DND-41 (cell line): Measurements from ENCODE around the gene RNF213.

Source experiments
- ATAC-seq: fragments of 200-7000 bp; cut with Tn5 transposase; 3 replicates; pipeline ENCODE4 v1.9.1; 2021; ENCODE audit warnings: low read depth; ENCODE audit not compliant: insufficient read depth
- DNase-seq: peaks from one replicate; pipeline ENCODE4 v3.0.0-alpha.2; 2020
- H2AFZ ChIP-seq: 2 replicates; pipeline ENCODE4 v1.6.0; 2012; ENCODE audit warnings: low read depth, low read length
- H3K27ac ChIP-seq: 2 replicates; pipeline ENCODE4 v1.5.1; 2012; ENCODE audit warnings: low read length, inconsistent platforms
- H3K27me3 ChIP-seq: fragments of 200-600 bp; sonication (generic); 2 replicates; pipeline ENCODE4 v1.6.0; 2012; ENCODE audit warnings: low read length, mild to moderate bottlenecking, inconsistent platforms; ENCODE audit not compliant: insufficient read depth, poor library complexity
- H3K36me3 ChIP-seq: 2 replicates; pipeline ENCODE4 v1.5.1; 2012; ENCODE audit warnings: low read length, inconsistent platforms; ENCODE audit not compliant: insufficient read depth
- H3K4me1 ChIP-seq: 2 replicates; pipeline ENCODE4 v1.5.1; 2012; ENCODE audit warnings: mild to moderate bottlenecking, low read length; ENCODE audit not compliant: insufficient read depth
- H3K4me2 ChIP-seq: 2 replicates; pipeline ENCODE4 v1.6.0; 2012; ENCODE audit warnings: mild to moderate bottlenecking, moderate library complexity, low read length, inconsistent platforms; ENCODE audit not compliant: insufficient read depth
- H3K4me3 ChIP-seq, 2 experiments: fragments of 200-600 bp in 1 of 2; shearing (Covaris generic) in 1 of 2; 2 replicates each; pipeline ENCODE4 v1.5.1; 2012 to 2016; ENCODE audit warnings: inconsistent platforms in 2 of 2, low read length in 2 of 2, mild to moderate bottlenecking in 2 of 2, low read depth in 1 of 2, moderate library complexity in 1 of 2
- H3K79me2 ChIP-seq: 2 replicates; pipeline ENCODE4 v1.6.0; 2012; ENCODE audit warnings: low read length, inconsistent platforms; ENCODE audit not compliant: insufficient read depth
- H3K9ac ChIP-seq: 2 replicates; pipeline ENCODE4 v1.6.0; 2012; ENCODE audit warnings: low read depth, mild to moderate bottlenecking, inconsistent platforms, low read length, moderate library complexity
- H3K9me3 ChIP-seq: 2 replicates; pipeline ENCODE4 v1.5.1; 2012; ENCODE audit warnings: low read length, moderate library complexity, mild to moderate bottlenecking, inconsistent platforms; ENCODE audit not compliant: insufficient read depth, severe bottlenecking
- H4K20me1 ChIP-seq: 2 replicates; pipeline ENCODE4 v1.6.0; 2012; ENCODE audit warnings: low read length; ENCODE audit not compliant: insufficient read depth
- CTCF ChIP-seq: IDR thresholded peaks from 2 replicates; pipeline ENCODE4 v1.5.1; 2012; ENCODE audit warnings: borderline replicate concordance, low read length, moderate library complexity, mild to moderate bottlenecking; ENCODE audit not compliant: poor library complexity, severe bottlenecking; ENCODE audit errors: extremely low read depth
- EZH2 ChIP-seq: IDR thresholded peaks from 3 replicates; pipeline ENCODE4 v1.6.1; 2012; ENCODE audit warnings: borderline replicate concordance, low read depth, mild to moderate bottlenecking, moderate library complexity, low read length, inconsistent platforms; ENCODE audit not compliant: severe bottlenecking

RNF213 gene

GRCh38 chr17:80376531-80376930, 115.9 kb downstream of the RNF213 start:
- H3K4me3 ChIP-seq, result no peak overlapping the region
- H2AFZ ChIP-seq, result no peak overlapping the region
- ATAC-seq, result no peak
- H3K36me3 ChIP-seq, result peaks cover 96% of the 10 kb centered on the region
- H4K20me1 ChIP-seq, result no peaks in the 10 kb centered on the region
- no peaks in the 10 kb centered on the region for H3K9me3 ChIP-seq
- TF ChIP-seq CTCF (no peak), EZH2 (no peak)
- H3K79me2 ChIP-seq, result no peaks in the 10 kb centered on the region
- no peak for DNase-seq
- no peak overlapping the region for H3K27ac ChIP-seq
- no peaks in the 10 kb centered on the region for H3K27me3 ChIP-seq
- H3K4me2 ChIP-seq, result no peak overlapping the region
- H3K4me1 ChIP-seq, result no peaks in the 10 kb centered on the region
- no peak overlapping the region for H3K9ac ChIP-seq

DNA sequence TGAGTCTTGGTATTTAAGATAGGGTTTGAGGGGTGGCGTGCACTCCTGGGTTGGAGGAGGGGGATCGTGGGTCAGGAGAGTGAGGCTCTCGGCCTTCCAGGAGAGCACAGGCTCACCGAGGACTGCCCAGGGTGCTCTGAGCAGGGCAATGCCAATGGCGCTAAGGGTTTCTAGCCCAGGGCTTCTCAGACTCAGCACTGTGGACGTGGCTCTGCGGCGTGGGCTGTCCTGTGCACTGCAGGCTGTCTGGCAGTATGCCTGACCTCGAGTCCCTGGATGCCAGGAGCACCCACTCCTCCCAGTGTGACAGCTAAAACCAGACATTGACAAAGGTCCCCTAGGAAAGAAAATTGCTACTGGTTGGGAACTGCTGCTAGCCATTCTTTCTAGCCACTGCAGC, 117.1 kb downstream of the RNF213 start:
- Histone ChIP-seq H3K9me3 (no peaks in the 10 kb centered on the region), H3K4me1 (no peaks in the 10 kb centered on the region), H3K4me3 (no peak overlapping the region), H3K27ac (no peak overlapping the region), H3K4me2 (no peak overlapping the region), H2AFZ (no peak overlapping the region), H3K27me3 (no peaks in the 10 kb centered on the region), H3K79me2 (no peaks in the 10 kb centered on the region), H4K20me1 (no peaks in the 10 kb centered on the region), H3K36me3 (peaks cover 97% of the 10 kb centered on the region), H3K9ac (no peak overlapping the region)
- no peak for TF ChIP-seq CTCF
- TF ChIP-seq EZH2, result no peak
- DNase-seq (no peak), ATAC-seq (no peak)

GRCh38 chr17:80379348-80379747, 118.7 kb downstream of the RNF213 start:
- peaks cover 98% of the 10 kb centered on the region for H3K36me3 ChIP-seq
- ATAC-seq, result no peak

More at GRCh38 chr17:80379348-80379747, 118.7 kb downstream of the RNF213 start:
- no peak overlapping the region for H3K4me3 ChIP-seq
- H3K27me3 ChIP-seq, result no peaks in the 10 kb centered on the region
- TF ChIP-seq CTCF (no peak), EZH2 (no peak)
- H3K9me3 ChIP-seq, result no peaks in the 10 kb centered on the region
- no peak overlapping the region for H2AFZ ChIP-seq
- no peaks in the 10 kb centered on the region for H4K20me1 ChIP-seq
- DNase-seq, result no peak
- H3K9ac ChIP-seq, result no peak overlapping the region
- H3K27ac ChIP-seq, result no peak overlapping the region
- H3K79me2 ChIP-seq, result no peaks in the 10 kb centered on the region
- H3K4me2 ChIP-seq, result no peak overlapping the region
- H3K4me1 ChIP-seq, result no peaks in the 10 kb centered on the region
